GM19395 (cell line): ENCODE data around the gene SYT12.

Source experiments
- ATAC-seq: cut with Tn5 transposase; IDR thresholded peaks from one replicate; pipeline ENCODE4 v1.9.1; 2021; ENCODE audit warnings: mild to moderate bottlenecking, moderate library complexity; ENCODE audit not compliant: unreplicated experiment

Gene SYT12

DNA sequence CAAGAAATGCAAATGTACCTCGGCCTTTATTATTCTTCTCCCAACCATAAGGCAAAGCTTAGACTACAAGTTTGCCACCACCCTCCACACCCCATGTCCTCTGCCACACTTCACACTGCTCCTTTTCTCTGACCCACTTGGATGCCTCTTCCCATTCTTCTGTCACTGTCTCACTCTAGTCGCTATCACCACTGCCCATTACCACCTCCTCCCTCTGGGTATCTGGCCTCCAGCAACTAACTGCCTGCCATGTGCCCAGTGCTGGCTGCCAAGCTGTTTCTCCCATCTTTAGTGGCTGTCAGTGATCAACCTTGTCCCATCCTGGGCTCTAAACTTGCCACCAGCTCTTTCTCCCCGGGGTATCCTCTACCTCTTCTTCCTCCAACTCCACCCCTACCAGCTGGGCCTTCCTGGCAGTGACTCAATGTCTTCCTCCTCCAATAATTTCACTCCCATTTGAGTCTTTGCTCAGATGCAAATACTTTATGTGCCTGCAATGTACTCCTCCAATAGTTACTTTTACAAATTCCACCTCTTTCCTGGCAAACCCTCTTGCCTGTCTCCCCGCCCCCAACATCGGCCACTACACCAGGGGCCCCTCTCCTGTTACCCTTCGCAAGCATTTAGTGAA lies 76.0 kb downstream of the SYT12 start:
- ATAC-seq: no peak

DNA sequence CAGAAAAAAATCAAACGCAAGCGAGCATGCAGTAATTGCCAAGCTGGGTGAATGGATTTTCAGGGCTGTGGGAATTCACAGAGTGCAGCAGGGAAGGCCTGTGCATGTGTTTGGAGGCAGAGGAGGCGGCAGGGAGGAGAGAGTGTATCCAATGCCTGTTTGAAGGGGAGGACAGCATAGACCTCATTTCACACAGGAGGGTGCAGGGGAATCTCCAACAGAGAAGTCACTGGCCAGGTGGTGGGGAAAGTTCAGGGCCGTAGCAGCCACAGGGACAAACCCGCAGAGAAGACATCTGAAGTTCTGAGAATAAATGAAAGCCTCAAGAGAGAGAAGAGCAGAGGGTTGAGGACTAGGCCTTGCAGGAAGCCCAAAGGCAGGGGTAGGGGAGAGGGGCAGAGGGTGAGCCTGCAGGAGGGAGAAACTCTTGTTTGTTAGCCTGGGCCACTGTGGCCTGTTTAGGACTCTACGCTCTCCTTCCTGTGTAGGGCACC lies 76.9 kb downstream of the SYT12 start:
- no peak for ATAC-seq
